ENCODE measurements around the gene UCP2.

Gene UCP2

GRCh38 chr11:73931039-73931645 lies 51.5 kb downstream of the UCP2 start:
- H3K56ac ChIP-seq (ENCODE audit: low read length): peak overlapping the region; percentile 47
- no peak overlapping the region for H3K4ac ChIP-seq (ENCODE audit: low read depth, low read length)
- no peak overlapping the region for H2BK5ac ChIP-seq (ENCODE audit: low read length)
- H4K5ac ChIP-seq (ENCODE audit: low read length): no peak overlapping the region
- H3K9ac ChIP-seq (ENCODE audit: low read length): no peak overlapping the region
- H4K8ac ChIP-seq (ENCODE audit: low read depth, low read length): no peak overlapping the region
- H2BK120ac ChIP-seq (ENCODE audit: low read depth, low read length): no peak overlapping the region
- no peaks in the 10 kb centered on the region for H3K4me1 ChIP-seq (ENCODE audit: control insufficient read depth, low read depth, low read length)
- no peak overlapping the region for H3K23ac ChIP-seq (ENCODE audit: low read length)
- H3K4me3 ChIP-seq (ENCODE audit: low read length): no peak overlapping the region
- H3K36me3 ChIP-seq (ENCODE audit: control insufficient read depth, insufficient read depth, low read length): peaks cover 4% of the 10 kb centered on the region
- no peak overlapping the region for H3K4me2 ChIP-seq (ENCODE audit: low read length)
- H3K79me1 ChIP-seq (ENCODE audit: low read length): no peaks in the 10 kb centered on the region
- no peak overlapping the region for H2BK15ac ChIP-seq (replicated peaks; ENCODE audit: low read depth)
- DNase-seq: peak; percentile 97
- no peak overlapping the region for H3K27ac ChIP-seq (ENCODE audit: low read depth, low read length)
- no peaks in the 10 kb centered on the region for H3K79me2 ChIP-seq (ENCODE audit: control insufficient read depth, insufficient read depth, low read length)
- H2AK5ac ChIP-seq (ENCODE audit: low read length): no peak overlapping the region
- H3K18ac ChIP-seq (ENCODE audit: low read length): no peak overlapping the region
- H3K27me3 ChIP-seq (ENCODE audit: insufficient read depth, low read length, poor library complexity): no peaks in the 10 kb centered on the region
- WGBS (ENCODE audit: extremely low coverage, insufficient coverage, low lambda C conversion rate): no CpG with 5 or more reads among the region's 7 CpGs

GRCh38 chr11:73929388-73929787 lies 53.3 kb downstream of the UCP2 start:
- H2BK120ac ChIP-seq (ENCODE audit: low read depth, low read length): no peak overlapping the region

More at GRCh38 chr11:73929388-73929787, 53.3 kb downstream of the UCP2 start:
- Histone ChIP-seq H3K79me2 (ENCODE audit: control insufficient read depth, insufficient read depth, low read length) (no peaks in the 10 kb centered on the region), H3K4ac (ENCODE audit: low read depth, low read length) (no peak overlapping the region), H4K5ac (ENCODE audit: low read length) (no peak overlapping the region), H3K4me2 (ENCODE audit: low read length) (no peak overlapping the region), H2AK5ac (ENCODE audit: low read length) (no peak overlapping the region), H3K56ac (ENCODE audit: low read length) (no peak overlapping the region), H3K18ac (ENCODE audit: low read length) (no peak overlapping the region), H3K4me1 (ENCODE audit: control insufficient read depth, low read depth, low read length) (no peaks in the 10 kb centered on the region), H3K27ac (ENCODE audit: low read depth, low read length) (no peak overlapping the region), H3K27me3 (ENCODE audit: insufficient read depth, low read length, poor library complexity) (no peaks in the 10 kb centered on the region), H4K8ac (ENCODE audit: low read depth, low read length) (no peak overlapping the region), H2BK15ac (replicated peaks; ENCODE audit: low read depth) (no peak overlapping the region), H3K4me3 (ENCODE audit: low read length) (no peak overlapping the region), H3K9ac (ENCODE audit: low read length) (no peak overlapping the region), H3K23ac (ENCODE audit: low read length) (no peak overlapping the region), H3K79me1 (ENCODE audit: low read length) (no peaks in the 10 kb centered on the region), H3K36me3 (ENCODE audit: control insufficient read depth, insufficient read depth, low read length) (peaks cover 4% of the 10 kb centered on the region), H2BK5ac (ENCODE audit: low read length) (no peak overlapping the region)
- no peak for DNase-seq
- WGBS (ENCODE audit: extremely low coverage, insufficient coverage, low lambda C conversion rate): 100% methylated on average over 1 of the region's 2 CpGs
